ENCODE results near the gene OR12D1.
"Not testable (repeated sequence)": the region's sequence is repeated elsewhere in the genome, so short reads cannot be mapped to it uniquely, and the experiment has no call there.

Gene OR12D1

DNA sequence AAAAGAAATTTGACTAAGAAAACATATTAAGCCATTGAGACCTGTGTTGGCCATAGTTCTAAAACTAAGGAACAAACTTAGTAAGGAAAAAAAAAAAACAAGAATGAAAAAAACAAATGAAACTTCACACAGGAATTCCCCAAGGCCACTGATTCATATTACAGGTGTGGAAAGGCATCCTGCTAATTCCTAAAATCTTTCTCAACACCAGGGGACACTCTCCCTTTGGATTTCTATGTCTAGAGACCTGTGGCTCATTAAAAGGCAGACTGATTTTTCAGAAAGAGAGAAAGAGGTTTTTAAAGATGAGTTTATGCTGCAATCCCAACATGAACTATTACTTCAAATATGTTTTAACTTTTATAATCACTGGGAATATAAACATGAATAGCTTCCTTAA lies at the start of gene OR12D1:
Gene OR12D1, plus strand, starts transcription at position 341 of the 400 bp plus-strand sequence.
- DNase-seq (ENCODE audit: low read depth) = no peak

DNA sequence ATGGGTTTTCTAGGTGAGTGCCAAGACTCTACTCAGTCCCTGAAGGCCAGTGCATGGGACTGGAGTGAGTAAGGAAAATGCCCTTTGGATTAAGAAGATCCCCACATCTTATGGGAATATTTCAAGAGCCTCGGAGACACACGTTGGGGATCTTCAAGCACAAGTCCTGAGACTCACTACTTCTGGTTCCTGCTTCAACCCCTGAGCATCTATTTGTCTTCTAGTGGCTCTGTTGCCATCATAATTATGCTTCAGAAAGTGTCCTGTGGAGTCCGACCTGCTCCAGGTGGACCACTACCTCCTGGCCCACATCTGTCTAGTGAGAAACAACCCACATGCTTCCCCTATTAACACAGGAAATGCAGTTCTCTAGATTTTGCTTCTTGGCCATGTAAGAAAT lies 46.0 kb upstream of the OR12D1 start, which contains the start of gene OR5V1:
Gene OR5V1, minus strand, starts transcription at position 101 of the 400 bp plus-strand sequence. CDS start 12,670 bp downstream, outside the sequence.
- DNase-seq (ENCODE audit: low read depth) = no peak

GRCh38 chr6:29375191-29375590 lies 39.5 kb upstream of the OR12D1 start, which contains the start of gene OR12D3:
TSS of gene OR12D3 (minus strand) at chr6:29375291. CDS start at chr6:29375287, 4 bp downstream.
- DNase-seq (ENCODE audit: low read depth) = no peak

GRCh38 chr6:29376003-29376402 lies 38.7 kb upstream of the OR12D1 start:
- no peak for DNase-seq (ENCODE audit: low read depth)

DNA sequence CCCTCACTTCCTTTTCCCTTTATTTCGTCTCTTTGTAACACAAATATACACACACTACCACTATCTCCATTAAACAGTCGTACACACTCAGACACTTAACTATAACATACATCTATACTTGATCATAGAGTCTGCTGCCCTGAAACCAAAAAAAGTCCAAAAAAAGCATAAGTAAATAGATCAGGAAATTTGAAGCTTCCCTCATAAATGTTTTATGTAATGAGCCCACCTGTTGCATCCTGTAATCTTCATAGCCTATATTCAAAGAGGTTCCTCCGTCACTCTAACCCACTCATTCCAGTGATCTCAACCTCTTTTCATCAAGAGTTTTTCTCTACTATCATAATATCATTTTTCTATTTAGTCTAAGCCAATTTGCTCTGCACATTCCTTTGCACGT lies 26.2 kb upstream of the OR12D1 start:
- no peak for DNase-seq (ENCODE audit: low read depth)

DNA sequence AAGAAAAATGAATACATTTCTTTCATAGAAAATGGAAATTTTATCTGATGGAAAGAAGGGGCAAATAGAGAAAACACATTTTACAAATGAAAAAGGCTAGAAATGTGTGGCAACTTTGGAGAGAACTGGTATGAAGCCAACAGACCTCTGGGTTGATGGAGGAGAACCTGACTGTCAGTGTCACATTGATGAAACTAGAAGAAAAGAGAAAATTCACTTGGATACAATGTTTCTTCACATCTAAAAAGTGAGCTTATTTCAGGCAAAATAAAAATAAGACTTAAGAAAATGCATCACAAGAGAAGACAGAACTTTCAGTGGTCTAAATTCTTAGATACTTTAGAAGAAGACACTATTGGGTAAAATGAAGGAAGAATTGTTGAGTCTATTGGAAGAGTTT lies 19.4 kb upstream of the OR12D1 start, which contains the start of gene OR12D2:
Gene OR12D2, plus strand, starts transcription at position 301 of the 400 bp plus-strand sequence. CDS start 1,069 bp downstream, outside the sequence.
- no peak for DNase-seq (ENCODE audit: low read depth)

DNA sequence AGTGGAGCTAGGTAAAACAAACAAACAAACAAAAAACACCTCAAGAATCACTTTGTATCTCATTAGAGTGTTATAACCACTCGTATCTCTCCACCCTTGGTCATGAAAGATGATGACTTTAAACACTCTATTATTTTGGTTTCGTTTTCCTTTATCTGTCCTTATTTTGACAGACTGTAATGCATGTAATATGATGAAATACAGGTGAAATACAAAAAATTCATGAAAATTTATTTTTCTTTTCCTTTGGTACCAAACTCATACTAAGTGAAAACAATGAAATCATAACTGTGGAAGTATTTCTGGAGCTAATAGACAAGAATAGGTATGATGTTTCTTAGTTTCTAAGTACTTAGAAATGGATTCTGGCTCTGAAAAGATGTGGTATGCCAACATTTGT lies 15.2 kb upstream of the OR12D1 start:
- no peak for DNase-seq (ENCODE audit: low read depth)

GRCh38 chr6:29403801-29404200 lies 10.9 kb upstream of the OR12D1 start:
- DNase-seq (ENCODE audit: low read depth) = no peak

- DNase-seq (ENCODE audit: low read depth) = no peak
Observed at GRCh38 chr6:29419516-29419915, 4.8 kb downstream of the OR12D1 start.

DNA sequence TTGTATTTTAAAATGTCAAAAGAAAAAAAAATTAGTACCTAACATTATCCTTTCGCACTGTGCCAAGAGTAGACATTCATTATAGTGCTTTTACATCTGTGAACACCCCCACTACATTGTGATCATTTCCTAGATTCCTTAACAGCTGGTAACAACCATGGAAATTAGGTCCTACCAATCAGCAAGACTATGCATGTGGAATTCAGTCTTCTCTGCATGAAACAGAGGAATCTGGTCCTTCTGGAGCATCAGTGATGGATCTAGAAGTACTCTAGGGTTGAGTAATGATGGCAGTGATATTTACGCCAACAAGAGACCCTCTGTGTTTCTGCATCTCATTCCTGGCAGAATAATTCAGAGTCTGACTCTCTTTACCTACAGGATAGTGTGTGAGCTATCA lies 9.4 kb downstream of the OR12D1 start:
- no peak for DNase-seq (ENCODE audit: low read depth)

DNA sequence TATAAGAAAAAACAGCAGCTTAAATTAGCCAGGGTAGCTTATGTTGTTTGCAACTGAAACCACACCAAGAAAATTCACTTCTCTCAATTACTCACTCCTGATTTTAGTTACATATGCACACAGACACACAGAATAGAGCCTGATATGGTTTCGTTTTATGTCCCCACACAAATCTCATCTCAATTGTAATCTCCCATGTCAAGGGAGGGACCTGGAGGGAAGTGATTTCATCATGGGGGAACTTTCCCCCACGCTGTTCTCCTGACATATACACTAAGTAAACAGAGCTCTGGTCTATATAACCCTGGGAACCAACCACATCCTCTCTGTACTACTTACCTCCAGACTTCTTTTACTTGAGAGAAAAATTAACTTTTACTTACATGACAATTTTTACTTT lies 9.8 kb downstream of the OR12D1 start:
- no peak for DNase-seq (ENCODE audit: low read depth)

DNA sequence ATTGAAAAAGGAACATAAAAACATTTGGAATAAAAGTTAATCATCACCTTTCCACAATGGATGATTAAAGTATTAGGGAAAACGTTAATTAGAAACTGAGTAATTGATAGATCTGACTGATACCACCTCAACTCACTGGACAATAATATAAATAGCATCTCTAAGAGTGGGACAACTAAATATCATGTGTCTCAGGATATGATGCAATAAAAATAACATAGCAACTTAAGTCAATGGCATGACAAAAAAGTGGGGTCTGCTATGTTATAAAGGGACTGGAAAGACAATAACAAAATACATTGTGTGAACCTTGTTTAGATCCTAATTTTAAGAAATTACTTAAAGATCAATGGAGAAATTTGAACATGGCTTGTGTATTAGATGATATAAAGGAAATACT lies 10.3 kb downstream of the OR12D1 start:
- DNase-seq (ENCODE audit: low read depth) = no peak

- DNase-seq (ENCODE audit: low read depth) = no peak
Observed at GRCh38 chr6:29426654-29427053, 11.9 kb downstream of the OR12D1 start.

GRCh38 chr6:29436730-29437129 lies 22.0 kb downstream of the OR12D1 start:
- not testable (repeated sequence) for DNase-seq (ENCODE audit: low read depth)

DNA sequence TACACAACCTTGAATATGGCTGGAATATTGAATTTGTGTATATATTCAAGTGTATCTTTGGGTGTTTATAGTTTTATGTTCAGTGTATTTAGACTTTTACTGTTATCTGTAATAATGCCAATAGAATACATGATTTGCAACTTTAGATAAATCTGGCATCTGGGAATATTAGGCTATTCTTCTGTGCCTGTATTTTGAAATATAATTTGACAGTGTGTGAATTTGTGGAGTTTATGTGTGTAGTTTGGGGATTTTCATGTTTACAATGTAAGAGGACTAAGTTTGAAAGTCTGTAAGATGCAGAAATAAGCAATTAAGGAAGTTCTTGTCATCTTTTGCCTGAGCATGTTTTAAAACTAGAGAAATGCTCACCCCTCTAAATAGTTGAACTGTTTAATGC lies 24.3 kb downstream of the OR12D1 start, which contains the start of gene OR10C1:
Gene OR10C1, plus strand, starts transcription at position 301 of the 400 bp plus-strand sequence. CDS start 710 bp downstream, outside the sequence.
- DNase-seq (ENCODE audit: low read depth) = no peak

- DNase-seq (ENCODE audit: low read depth) = no peak
Observed at GRCh38 chr6:29442719-29443118, 28.0 kb downstream of the OR12D1 start.

- not testable (repeated sequence) for DNase-seq (ENCODE audit: low read depth)
Observed at GRCh38 chr6:29444031-29444430, 29.3 kb downstream of the OR12D1 start.

- no peak for DNase-seq (ENCODE audit: low read depth)
Observed at GRCh38 chr6:29447670-29448069, 32.9 kb downstream of the OR12D1 start.

GRCh38 chr6:29451471-29452193 lies 36.9 kb downstream of the OR12D1 start:
- DNase-seq (ENCODE audit: low read depth) = no peak

- DNase-seq (ENCODE audit: low read depth) = no peak
Observed at GRCh38 chr6:29456971-29457370, 42.2 kb downstream of the OR12D1 start, which contains the start of the genes OR11A1 and OR2H1. TSS of gene OR11A1 (minus strand) at chr6:29457071. CDS start at chr6:29427641, 29,430 bp downstream. TSS of gene OR2H1 (plus strand) at chr6:29457155. CDS start at chr6:29461770, 4,615 bp downstream.

DNA sequence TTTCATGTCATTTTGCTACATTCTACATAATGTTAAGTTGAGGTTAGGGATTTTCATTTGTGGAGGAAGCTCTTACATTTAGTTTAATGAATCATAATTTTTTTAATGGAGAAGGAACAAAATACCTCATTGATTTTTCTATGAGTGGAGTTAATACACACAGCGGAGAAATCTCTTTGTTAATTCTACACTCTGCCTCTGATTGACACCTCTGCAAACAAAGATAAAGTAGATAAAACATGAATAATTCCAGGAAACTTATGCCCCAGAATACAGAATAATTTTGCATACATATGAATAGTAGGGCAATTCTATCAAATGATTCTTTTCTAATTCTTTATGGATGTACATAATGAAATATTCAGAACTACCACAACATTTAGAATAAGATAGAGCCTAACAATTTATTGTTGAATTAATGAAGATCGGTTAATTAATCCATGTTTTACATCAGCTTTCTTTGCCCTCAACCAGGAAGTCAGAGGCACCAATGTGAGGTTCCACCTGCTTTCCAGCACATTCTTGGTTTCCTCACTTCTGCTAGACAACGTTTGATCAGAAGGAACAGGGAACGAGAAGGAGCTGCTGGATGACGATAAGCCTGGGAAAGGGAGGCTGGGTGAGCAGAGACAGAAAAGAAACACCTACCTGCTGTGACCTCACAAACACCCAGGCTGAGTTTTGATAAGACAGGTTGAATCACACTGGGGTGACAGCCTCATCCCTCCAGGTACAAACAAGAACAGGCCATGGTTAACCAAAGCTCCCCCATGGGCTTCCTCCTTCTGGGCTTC lies 46.5 kb downstream of the OR12D1 start:
- DNase-seq (ENCODE audit: low read depth) = no peak

DNA sequence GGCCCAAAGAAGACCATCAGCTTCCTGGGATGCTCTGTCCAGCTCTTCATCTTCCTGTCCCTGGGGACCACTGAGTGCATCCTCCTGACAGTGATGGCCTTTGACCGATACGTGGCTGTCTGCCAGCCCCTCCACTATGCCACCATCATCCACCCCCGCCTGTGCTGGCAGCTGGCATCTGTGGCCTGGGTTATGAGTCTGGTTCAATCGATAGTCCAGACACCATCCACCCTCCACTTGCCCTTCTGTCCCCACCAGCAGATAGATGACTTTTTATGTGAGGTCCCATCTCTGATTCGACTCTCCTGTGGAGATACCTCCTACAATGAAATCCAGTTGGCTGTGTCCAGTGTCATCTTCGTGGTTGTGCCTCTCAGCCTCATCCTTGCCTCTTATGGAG lies 47.3 kb downstream of the OR12D1 start:
- DNase-seq (ENCODE audit: low read depth) = no peak

GRCh38 chr6:29465279-29465678 lies 50.6 kb downstream of the OR12D1 start:
- no peak for DNase-seq (ENCODE audit: low read depth)
